Endodermal cell (in vitro differentiated cells): ENCODE results near the gene ZNF445. TPM values are rescaled to one million over a fixed set of nuclear protein-coding genes. Genes with fewer than 3 reads are reported as not detected.
"Not testable (repeated sequence)": the region's sequence is repeated elsewhere in the genome, so short reads cannot be mapped to it uniquely, and the experiment has no call there.

Source experiments
- DNase-seq: peaks from one replicate; pipeline ENCODE4 v3.0.0-alpha.2; 2017
- H3K27ac ChIP-seq: 2 replicates; pipeline ENCODE4 v1.5.1; 2013; ENCODE audit warnings: mild to moderate bottlenecking, low read depth, low read length, moderate library complexity
- H3K27me3 ChIP-seq: 2 replicates; pipeline ENCODE4 v1.6.1; 2013; ENCODE audit warnings: mild to moderate bottlenecking, low read length, moderate library complexity; ENCODE audit not compliant: insufficient read depth, control insufficient read depth, poor library complexity, severe bottlenecking
- H3K36me3 ChIP-seq: 2 replicates; pipeline ENCODE4 v1.7.0; 2013; ENCODE audit warnings: mild to moderate bottlenecking, low read length, moderate library complexity; ENCODE audit not compliant: control insufficient read depth, insufficient read depth
- H3K4me1 ChIP-seq: one replicate; pipeline ENCODE4 v1.7.0; 2013; ENCODE audit warnings: low read length; ENCODE audit not compliant: control insufficient read depth, insufficient read depth
- H3K4me3 ChIP-seq: 2 replicates; pipeline ENCODE4 v1.5.1; 2013; ENCODE audit warnings: mild to moderate bottlenecking, low read length, moderate library complexity
- H3K9ac ChIP-seq: 2 replicates; pipeline ENCODE4 v1.6.1; 2013; ENCODE audit warnings: mild to moderate bottlenecking, low read length, moderate library complexity; ENCODE audit not compliant: poor library complexity, severe bottlenecking; ENCODE audit errors: extremely low read depth
- H3K9me3 ChIP-seq: 2 replicates; pipeline ENCODE4 v1.6.1; 2013; ENCODE audit warnings: mild to moderate bottlenecking, low read length, moderate library complexity; ENCODE audit not compliant: control insufficient read depth
- H3K27ac Mint-ChIP-seq: 2 replicates; pipeline ENCODE4 v1.8.0; 2020; ENCODE audit warnings: mixed read lengths
- H3K27me3 Mint-ChIP-seq: 2 replicates; pipeline ENCODE4 v1.8.0; 2021; ENCODE audit warnings: mild to moderate bottlenecking, mixed read lengths; ENCODE audit not compliant: insufficient read depth
- H3K36me3 Mint-ChIP-seq: 2 replicates; pipeline ENCODE4 v1.8.0; 2020; ENCODE audit warnings: low read depth, mixed read lengths
- H3K4me1 Mint-ChIP-seq: 2 replicates; pipeline ENCODE4 v1.8.0; 2020; ENCODE audit warnings: mixed read lengths
- H3K4me3 Mint-ChIP-seq: 2 replicates; pipeline ENCODE4 v1.8.0; 2020; ENCODE audit warnings: mild to moderate bottlenecking, moderate library complexity, mixed read lengths
- H3K9me3 Mint-ChIP-seq: 2 replicates; pipeline ENCODE4 v1.8.0; 2020; ENCODE audit warnings: mild to moderate bottlenecking, mixed read lengths
- WGBS, 2 experiments: methylation state at CpG; one replicate each; pipeline versions ENCODE4 v1.1.5 to v1.1.7; 2013; ENCODE audit warnings: missing lambda C conversion rate in 2 of 2, mixed read lengths in 1 of 2; ENCODE audit not compliant: insufficient coverage in 1 of 2, insufficient read length in 1 of 2; 5-methylcytosine and 5-hydroxymethylcytosine counted together
- total RNA-seq, 2 donors: library from RNA; stranded (reverse); fragmentation: NEBNext Ultra II Directional in 1 of 2; extraction: Animal tissue kit (Norgen Biotek cat#: 25700) in 1 of 2; gene quantifications; 2 replicates in 1 of 2; 3 replicates in 1 of 2; pipeline ENCODE4 v1.2.1, GENCODE V29; 2021
- TF ChIP-seq, protein P1 (sequence below): fragments of 200-600 bp; sonication (generic); conservative IDR thresholded peaks from 2 replicates; pipeline ENCODE4 v1.5.0; 2021; ENCODE audit warnings: antibody characterized with exemption, mild to moderate bottlenecking

The ZNF445 gene
- total RNA-seq, 2 donors from 2014 or later, result 35.4 to 56.9 TPM

DNA sequence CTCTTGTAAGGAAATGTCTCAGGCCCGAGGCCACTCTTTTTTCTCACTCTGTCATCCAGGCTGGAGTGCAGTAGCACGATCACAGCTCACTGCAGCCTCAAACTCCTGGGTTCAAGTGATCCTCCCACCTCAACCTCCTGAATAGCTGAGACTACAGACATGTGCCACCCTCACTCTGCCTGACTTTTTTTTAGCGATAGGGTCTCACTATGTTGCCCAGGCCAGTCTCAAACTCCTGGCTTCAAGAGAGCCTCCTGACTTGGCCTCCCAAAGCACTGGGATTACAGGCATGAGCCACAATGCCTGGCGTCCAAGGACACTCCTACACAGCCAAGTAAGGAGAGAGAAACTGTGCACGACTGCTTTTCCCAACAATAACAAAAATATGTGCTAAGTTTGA, 7.6 kb downstream of the ZNF445 start:
- Mint-ChIP-seq H3K4me1 (peaks cover 8% of the 10 kb centered on the region), H3K27me3 (no peaks in the 10 kb centered on the region), H3K36me3 (peaks cover 29% of the 10 kb centered on the region), H3K9me3 (no peaks in the 10 kb centered on the region), H3K27ac (no peak overlapping the region), H3K4me3 (no peak overlapping the region)
- Histone ChIP-seq H3K4me3 (no peak overlapping the region), H3K9me3 (no peaks in the 10 kb centered on the region), H3K27ac (no peak overlapping the region), H3K4me1 (no peaks in the 10 kb centered on the region), H3K9ac (no peak overlapping the region), H3K27me3 (no peaks in the 10 kb centered on the region), H3K36me3 (peaks cover 38% of the 10 kb centered on the region)
- WGBS, 2 experiments, result 74 to 97% methylated on average over 3 to 5 of the region's 5 CpGs
- TF ChIP-seq, protein P1, sequence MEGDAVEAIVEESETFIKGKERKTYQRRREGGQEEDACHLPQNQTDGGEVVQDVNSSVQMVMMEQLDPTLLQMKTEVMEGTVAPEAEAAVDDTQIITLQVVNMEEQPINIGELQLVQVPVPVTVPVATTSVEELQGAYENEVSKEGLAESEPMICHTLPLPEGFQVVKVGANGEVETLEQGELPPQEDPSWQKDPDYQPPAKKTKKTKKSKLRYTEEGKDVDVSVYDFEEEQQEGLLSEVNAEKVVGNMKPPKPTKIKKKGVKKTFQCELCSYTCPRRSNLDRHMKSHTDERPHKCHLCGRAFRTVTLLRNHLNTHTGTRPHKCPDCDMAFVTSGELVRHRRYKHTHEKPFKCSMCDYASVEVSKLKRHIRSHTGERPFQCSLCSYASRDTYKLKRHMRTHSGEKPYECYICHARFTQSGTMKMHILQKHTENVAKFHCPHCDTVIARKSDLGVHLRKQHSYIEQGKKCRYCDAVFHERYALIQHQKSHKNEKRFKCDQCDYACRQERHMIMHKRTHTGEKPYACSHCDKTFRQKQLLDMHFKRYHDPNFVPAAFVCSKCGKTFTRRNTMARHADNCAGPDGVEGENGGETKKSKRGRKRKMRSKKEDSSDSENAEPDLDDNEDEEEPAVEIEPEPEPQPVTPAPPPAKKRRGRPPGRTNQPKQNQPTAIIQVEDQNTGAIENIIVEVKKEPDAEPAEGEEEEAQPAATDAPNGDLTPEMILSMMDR, result no peak
- no peak for DNase-seq

- peaks cover 47% of the 10 kb centered on the region for H3K36me3 ChIP-seq
- Mint-ChIP-seq H3K27ac (peak overlapping the region; percentile 84), H3K27me3 (no peaks in the 10 kb centered on the region), H3K9me3 (no peaks in the 10 kb centered on the region), H3K4me1 (peaks cover 8% of the 10 kb centered on the region), H3K36me3 (peaks cover 37% of the 10 kb centered on the region), H3K4me3 (no peak overlapping the region)
- TF ChIP-seq, protein P1, result no peak
- no peak overlapping the region for H3K9ac ChIP-seq
- H3K4me3 ChIP-seq, result no peak overlapping the region
- no peaks in the 10 kb centered on the region for H3K4me1 ChIP-seq
- H3K27ac ChIP-seq, result no peak overlapping the region
- H3K27me3 ChIP-seq, result no peaks in the 10 kb centered on the region
- 72 to 88% methylated on average over 5 to 10 of the region's 10 CpGs for WGBS, 2 experiments
- peak; percentile 68 for DNase-seq
- H3K9me3 ChIP-seq, result no peaks in the 10 kb centered on the region
Measured at GRCh38 chr3:44468572-44469520, 8.6 kb downstream of the ZNF445 start.

DNA sequence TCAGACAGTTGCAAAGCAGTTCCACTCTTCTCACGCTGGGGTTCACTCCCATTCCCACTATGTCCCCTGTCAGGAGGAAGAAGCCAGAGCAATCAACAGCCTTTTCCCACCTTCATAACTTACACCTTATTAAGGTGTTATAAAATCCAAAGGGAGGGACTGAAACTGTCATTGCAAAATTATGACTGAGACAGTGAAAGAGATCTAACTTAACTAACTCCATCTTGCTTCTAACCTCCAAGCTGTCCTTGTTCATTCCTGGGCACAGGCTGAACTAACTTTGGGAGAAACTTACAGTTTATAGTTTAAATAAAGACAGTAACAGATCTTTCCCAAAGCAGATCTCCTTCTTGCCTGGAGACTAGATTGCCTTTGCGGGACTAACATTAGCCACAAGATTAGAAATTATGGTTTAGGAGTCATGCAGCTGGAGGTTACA, 9.4 kb downstream of the ZNF445 start:
- not testable (repeated sequence) for H3K27ac ChIP-seq

More for the DNA sequence above, 9.4 kb downstream of the ZNF445 start:
- H3K27ac Mint-ChIP-seq, result peak overlapping the region; percentile 52
- H3K27me3 ChIP-seq, DNase-seq, H3K4me3 Mint-ChIP-seq, H3K4me1 Mint-ChIP-seq, H3K4me1 ChIP-seq, H3K27me3 Mint-ChIP-seq, H3K4me3 ChIP-seq, H3K9me3 ChIP-seq, H3K9me3 Mint-ChIP-seq, H3K9ac ChIP-seq: not testable (repeated sequence)
- peaks cover 55% of the 10 kb centered on the region for H3K36me3 ChIP-seq
- H3K36me3 Mint-ChIP-seq, result peaks cover 44% of the 10 kb centered on the region
- 85 to 100% methylated on average over 2 of the region's 2 CpGs for WGBS, 2 experiments
